ENCODE results near the gene TIGIT.

TIGIT gene

GRCh38 chr3:114295946-114296345 is 2.1 kb downstream of the TIGIT start:
- Mint-ChIP-seq H3K27me3 (ENCODE audit: low read depth) (no peaks in the 10 kb centered on the region), H3K36me3 (ENCODE audit: low read depth) (no peaks in the 10 kb centered on the region), H3K4me1 (ENCODE audit: low read depth) (peaks cover 4% of the 10 kb centered on the region), H3K27ac (no peak overlapping the region), H3K9me3 (no peaks in the 10 kb centered on the region), H3K4me3 (no peak overlapping the region)

GRCh38 chr3:114299421-114299820 is 5.6 kb downstream of the TIGIT start:
- no peaks in the 10 kb centered on the region for H3K9me3 Mint-ChIP-seq
- no peak overlapping the region for H3K4me3 Mint-ChIP-seq
- H3K4me1 Mint-ChIP-seq (ENCODE audit: low read depth) = peaks cover 3% of the 10 kb centered on the region

GRCh38 chr3:114299941-114300624 is 6.3 kb downstream of the TIGIT start:
- Mint-ChIP-seq H3K27ac (no peak overlapping the region), H3K27me3 (ENCODE audit: low read depth) (peaks cover 4% of the 10 kb centered on the region), H3K36me3 (ENCODE audit: low read depth) (no peaks in the 10 kb centered on the region), H3K9me3 (no peaks in the 10 kb centered on the region), H3K4me1 (ENCODE audit: low read depth) (peaks cover 3% of the 10 kb centered on the region), H3K4me3 (no peak overlapping the region)

More at GRCh38 chr3:114299421-114299820, 5.6 kb downstream of the TIGIT start:
- H3K36me3 Mint-ChIP-seq (ENCODE audit: low read depth) = no peaks in the 10 kb centered on the region
- peaks cover 4% of the 10 kb centered on the region for H3K27me3 Mint-ChIP-seq (ENCODE audit: low read depth)
- no peak overlapping the region for H3K27ac Mint-ChIP-seq

- no peaks in the 10 kb centered on the region for H3K9me3 Mint-ChIP-seq
- H3K4me1 Mint-ChIP-seq (ENCODE audit: low read depth) = peaks cover 26% of the 10 kb centered on the region
- peak overlapping the region; percentile 8 for H3K4me3 Mint-ChIP-seq
- no peaks in the 10 kb centered on the region for H3K27me3 Mint-ChIP-seq (ENCODE audit: low read depth)
- peak overlapping the region; percentile 63 for H3K27ac Mint-ChIP-seq
- no peaks in the 10 kb centered on the region for H3K36me3 Mint-ChIP-seq (ENCODE audit: low read depth)
Measured at GRCh38 chr3:114307222-114307830, 13.5 kb downstream of the TIGIT start.

- Mint-ChIP-seq H3K27ac (peak overlapping the region; percentile 79), H3K27me3 (ENCODE audit: low read depth) (no peaks in the 10 kb centered on the region), H3K9me3 (no peaks in the 10 kb centered on the region), H3K4me3 (no peak overlapping the region), H3K4me1 (ENCODE audit: low read depth) (peaks cover 26% of the 10 kb centered on the region), H3K36me3 (ENCODE audit: low read depth) (no peaks in the 10 kb centered on the region)
Measured at GRCh38 chr3:114307832-114308231, 14.0 kb downstream of the TIGIT start.

- H3K36me3 Mint-ChIP-seq (ENCODE audit: low read depth) = no peaks in the 10 kb centered on the region
- H3K27ac Mint-ChIP-seq = peak overlapping the region; percentile 79
- H3K9me3 Mint-ChIP-seq = no peaks in the 10 kb centered on the region
- H3K27me3 Mint-ChIP-seq (ENCODE audit: low read depth) = no peaks in the 10 kb centered on the region
- peaks cover 27% of the 10 kb centered on the region for H3K4me1 Mint-ChIP-seq (ENCODE audit: low read depth)
- H3K4me3 Mint-ChIP-seq = peak overlapping the region; percentile 8
Measured at GRCh38 chr3:114308377-114308776, 14.5 kb downstream of the TIGIT start.

- no peaks in the 10 kb centered on the region for H3K36me3 Mint-ChIP-seq (ENCODE audit: low read depth)
- peak overlapping the region; percentile 8 for H3K4me3 Mint-ChIP-seq
- H3K27ac Mint-ChIP-seq = peak overlapping the region; percentile 79
- H3K9me3 Mint-ChIP-seq = no peaks in the 10 kb centered on the region
- peaks cover 30% of the 10 kb centered on the region for H3K4me1 Mint-ChIP-seq (ENCODE audit: low read depth)
- H3K27me3 Mint-ChIP-seq (ENCODE audit: low read depth) = no peaks in the 10 kb centered on the region
Measured at GRCh38 chr3:114308830-114309229, 15.0 kb downstream of the TIGIT start.

GRCh38 chr3:114310695-114311094 is 16.9 kb downstream of the TIGIT start:
- H3K4me1 Mint-ChIP-seq (ENCODE audit: low read depth) = peaks cover 32% of the 10 kb centered on the region
- H3K27ac Mint-ChIP-seq = no peak overlapping the region
- H3K4me3 Mint-ChIP-seq = no peak overlapping the region
- H3K36me3 Mint-ChIP-seq (ENCODE audit: low read depth) = no peaks in the 10 kb centered on the region
- H3K9me3 Mint-ChIP-seq = no peaks in the 10 kb centered on the region
- H3K27me3 Mint-ChIP-seq (ENCODE audit: low read depth) = no peaks in the 10 kb centered on the region

- Mint-ChIP-seq H3K36me3 (ENCODE audit: low read depth) (no peaks in the 10 kb centered on the region), H3K4me3 (no peak overlapping the region), H3K27ac (no peak overlapping the region), H3K27me3 (ENCODE audit: low read depth) (no peaks in the 10 kb centered on the region), H3K4me1 (ENCODE audit: low read depth) (peaks cover 19% of the 10 kb centered on the region), H3K9me3 (no peaks in the 10 kb centered on the region)
Measured at GRCh38 chr3:114313426-114313825, 19.6 kb downstream of the TIGIT start.

GRCh38 chr3:114314282-114314681 is 20.5 kb downstream of the TIGIT start:
- H3K27ac Mint-ChIP-seq = no peak overlapping the region
- no peaks in the 10 kb centered on the region for H3K27me3 Mint-ChIP-seq (ENCODE audit: low read depth)
- no peaks in the 10 kb centered on the region for H3K9me3 Mint-ChIP-seq
- H3K4me3 Mint-ChIP-seq = no peak overlapping the region
- H3K4me1 Mint-ChIP-seq (ENCODE audit: low read depth) = peaks cover 10% of the 10 kb centered on the region
- no peaks in the 10 kb centered on the region for H3K36me3 Mint-ChIP-seq (ENCODE audit: low read depth)

GRCh38 chr3:114318295-114318694 is 24.5 kb downstream of the TIGIT start:
- peaks cover 8% of the 10 kb centered on the region for H3K4me1 Mint-ChIP-seq (ENCODE audit: low read depth)
- H3K9me3 Mint-ChIP-seq = no peaks in the 10 kb centered on the region
- H3K36me3 Mint-ChIP-seq (ENCODE audit: low read depth) = no peaks in the 10 kb centered on the region
- H3K27ac Mint-ChIP-seq = no peak overlapping the region
- no peak overlapping the region for H3K4me3 Mint-ChIP-seq
- no peaks in the 10 kb centered on the region for H3K27me3 Mint-ChIP-seq (ENCODE audit: low read depth)

- Mint-ChIP-seq H3K27ac (no peak overlapping the region), H3K36me3 (ENCODE audit: low read depth) (no peaks in the 10 kb centered on the region), H3K4me3 (no peak overlapping the region), H3K4me1 (ENCODE audit: low read depth) (peaks cover 7% of the 10 kb centered on the region), H3K27me3 (ENCODE audit: low read depth) (no peaks in the 10 kb centered on the region), H3K9me3 (no peaks in the 10 kb centered on the region)
Measured at GRCh38 chr3:114319453-114319852, 25.6 kb downstream of the TIGIT start.

GRCh38 chr3:114320246-114320645 is 26.4 kb downstream of the TIGIT start:
- Mint-ChIP-seq H3K4me1 (ENCODE audit: low read depth) (peaks cover 7% of the 10 kb centered on the region), H3K27me3 (ENCODE audit: low read depth) (no peaks in the 10 kb centered on the region), H3K4me3 (no peak overlapping the region), H3K9me3 (no peaks in the 10 kb centered on the region), H3K27ac (no peak overlapping the region), H3K36me3 (ENCODE audit: low read depth) (no peaks in the 10 kb centered on the region)

- Mint-ChIP-seq H3K9me3 (no peaks in the 10 kb centered on the region), H3K27me3 (ENCODE audit: low read depth) (no peaks in the 10 kb centered on the region), H3K36me3 (ENCODE audit: low read depth) (peaks cover 2% of the 10 kb centered on the region), H3K27ac (peak overlapping the region; percentile 60), H3K4me1 (ENCODE audit: low read depth) (peaks cover 14% of the 10 kb centered on the region), H3K4me3 (no peak overlapping the region)
Measured at GRCh38 chr3:114323546-114324254, 29.9 kb downstream of the TIGIT start.

GRCh38 chr3:114327665-114328064 is 33.8 kb downstream of the TIGIT start:
- H3K27ac Mint-ChIP-seq = peak overlapping the region; percentile 69
- peaks cover 21% of the 10 kb centered on the region for H3K4me1 Mint-ChIP-seq (ENCODE audit: low read depth)
- H3K27me3 Mint-ChIP-seq (ENCODE audit: low read depth) = no peaks in the 10 kb centered on the region
- peak overlapping the region; percentile 6 for H3K4me3 Mint-ChIP-seq
- H3K36me3 Mint-ChIP-seq (ENCODE audit: low read depth) = peaks cover 4% of the 10 kb centered on the region
- H3K9me3 Mint-ChIP-seq = peaks cover 7% of the 10 kb centered on the region

Data from T-helper 1 cell treated with Interleukin-12 subunit alpha and Interleukin-12 subunit beta and Interleukin-4 antibody, amounts not matched to agents 30 μg/mL and 1 μg/mL, for 36 hours (primary cell).